GM23248 (cell line): ENCODE measurements around the gene CDH8. TPM values are rescaled to one million over a fixed set of nuclear protein-coding genes. Genes with fewer than 3 reads are reported as not detected.

ENCODE experiments used
- DNase-seq: peaks from one replicate; pipeline ENCODE4 v3.0.0-alpha.2; 2015
- H2AFZ ChIP-seq: fragments of 200-600 bp; sonication (generic); 2 replicates; pipeline ENCODE4 v1.6.1; 2016; ENCODE audit warnings: antibody characterized with exemption
- H3F3A ChIP-seq: fragments of 200-600 bp; sonication (generic); 2 replicates; pipeline ENCODE4 v1.6.1; 2016; ENCODE audit warnings: mild to moderate bottlenecking, antibody characterized with exemption, mixed run types; ENCODE audit not compliant: insufficient read depth
- H3K27ac ChIP-seq: fragments of 200-600 bp; sonication (generic); 2 replicates; pipeline ENCODE4 v1.5.1; 2016; ENCODE audit warnings: mild to moderate bottlenecking
- H3K27me3 ChIP-seq: fragments of 200-600 bp; sonication (generic); replicated peaks from 2 replicates; pipeline ENCODE4 v1.6.1; 2016; ENCODE audit warnings: mild to moderate bottlenecking; ENCODE audit not compliant: insufficient read depth
- H3K36me3 ChIP-seq: fragments of 200-600 bp; sonication (generic); 2 replicates; pipeline ENCODE4 v1.6.1; 2016; ENCODE audit warnings: low read depth, mild to moderate bottlenecking
- H3K4me1 ChIP-seq: fragments of 200-600 bp; sonication (generic); 2 replicates; pipeline ENCODE4 v1.6.1; 2016; ENCODE audit warnings: mild to moderate bottlenecking; ENCODE audit not compliant: insufficient read depth
- H3K4me2 ChIP-seq: fragments of 200-600 bp; sonication (generic); one replicate; pipeline ENCODE4 v1.6.1; 2016; ENCODE audit warnings: mild to moderate bottlenecking; ENCODE audit not compliant: unreplicated experiment
- H3K4me3 ChIP-seq: fragments of 200-600 bp; sonication (generic); 2 replicates; pipeline ENCODE4 v1.5.1; 2016; ENCODE audit warnings: mild to moderate bottlenecking
- H3K79me2 ChIP-seq: fragments of 200-600 bp; sonication (generic); 2 replicates; pipeline ENCODE4 v1.6.1; 2016; ENCODE audit warnings: mild to moderate bottlenecking; ENCODE audit not compliant: insufficient read depth
- H3K9ac ChIP-seq: fragments of 200-600 bp; sonication (generic); 2 replicates; pipeline ENCODE4 v1.6.1; 2016; ENCODE audit warnings: mild to moderate bottlenecking
- H3K9me2 ChIP-seq: fragments of 200-600 bp; sonication (generic); 2 replicates; pipeline ENCODE4 v1.6.1; 2016; ENCODE audit warnings: mixed run types, mild to moderate bottlenecking, moderate library complexity; ENCODE audit not compliant: insufficient read depth
- H3K9me3 ChIP-seq: fragments of 200-600 bp; sonication (generic); one replicate; pipeline ENCODE4 v1.6.1; 2017; ENCODE audit warnings: low read depth
- H4K20me1 ChIP-seq: fragments of 200-600 bp; sonication (generic); 2 replicates; pipeline ENCODE4 v1.6.0; 2016; ENCODE audit not compliant: insufficient read depth
- EZH2 ChIP-seq: fragments of 200-600 bp; sonication (generic); IDR thresholded peaks from 2 replicates; pipeline ENCODE4 v1.6.1; 2018; ENCODE audit warnings: antibody characterized with exemption, mild to moderate bottlenecking; ENCODE audit not compliant: insufficient read depth, poor library complexity, severe bottlenecking
- EZH2phosphoT487 ChIP-seq: fragments of 200-600 bp; sonication (generic); IDR thresholded peaks from 2 replicates; pipeline ENCODE4 v1.6.1; 2018; ENCODE audit warnings: antibody characterized with exemption, moderate library complexity, mild to moderate bottlenecking, low read depth; ENCODE audit not compliant: insufficient read depth
- WGBS, 2 experiments: methylation state at CpG; one replicate each; pipeline ENCODE4 v1.1.6; 2015 to 2017; ENCODE audit warnings: low lambda C conversion rate in 2 of 2, low coverage in 1 of 2; ENCODE audit errors: missing lambda C conversion rate in 2 of 2; 5-methylcytosine and 5-hydroxymethylcytosine counted together
- in situ Hi-C: fragments of 300-500 bp; cut with MboI; formaldehyde crosslinking; loops from 2 replicates; pipeline ENCODE4 v1.15.0; 2020
- polyA plus RNA-seq: library from polyadenylated mRNA; unstranded; fragments of >200 nt; fragmentation: Nextera tagmentation; extraction: Ambion mirVana; gene quantifications from 2 replicates; pipeline ENCODE4 v1.2.1, GENCODE V29; 2016
- total RNA-seq: library from RNA; depleted of rRNA; stranded (reverse); fragments of >200 nt; shearing (Covaris generic); gene quantifications from 2 replicates; pipeline ENCODE4 v1.2.3, GENCODE V29; 2014

CDH8 gene
- total and polyA plus RNA-seq, 2 experiments from 2014 or later, result not detected

DNA sequence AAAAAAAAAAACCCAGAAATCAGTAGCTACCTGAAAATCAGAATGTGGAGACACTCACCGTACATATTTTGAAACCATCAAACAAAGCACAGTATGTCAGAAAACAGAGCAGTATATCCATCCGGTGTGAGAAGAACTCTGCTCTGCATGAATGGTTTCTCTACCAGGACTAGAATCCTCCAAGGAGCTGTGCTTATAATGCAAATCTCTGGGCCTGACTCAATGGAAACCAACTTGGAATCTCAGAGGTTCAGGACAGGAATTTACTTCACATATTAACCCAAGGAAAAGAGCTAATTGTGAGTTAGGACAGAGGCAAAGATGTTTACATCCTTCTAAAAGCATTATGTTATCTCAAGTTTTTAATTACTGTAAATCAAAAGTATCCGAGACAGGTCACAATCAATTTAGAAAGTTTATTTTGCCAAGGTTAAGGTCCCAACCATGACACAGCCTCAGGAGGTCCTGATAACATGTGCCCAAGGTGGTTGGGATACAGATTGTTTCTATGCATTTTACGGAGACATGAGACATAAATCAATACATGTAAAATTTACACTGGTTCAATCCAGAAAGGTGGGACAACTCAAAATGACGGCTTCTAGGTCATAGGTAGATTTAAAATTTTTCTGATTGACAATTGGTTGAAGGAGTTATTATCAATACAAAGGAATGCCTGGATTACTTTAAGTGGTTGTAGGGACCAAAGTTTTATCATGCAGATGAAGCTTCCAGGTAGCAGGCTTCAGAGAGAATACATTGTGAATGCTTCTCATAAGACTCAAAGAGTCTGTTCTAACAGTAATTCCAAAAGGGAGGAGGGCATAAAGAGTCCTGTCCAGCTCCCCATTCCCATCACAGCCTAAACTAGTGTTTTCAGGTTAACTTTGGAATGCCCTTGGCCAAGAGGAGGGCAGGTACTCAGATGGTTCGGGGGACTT, 164.1 kb downstream of the CDH8 start:
- Histone ChIP-seq H3K36me3 (no peaks in the 10 kb centered on the region), H4K20me1 (no peaks in the 10 kb centered on the region), H3K9me3 (no peaks in the 10 kb centered on the region), H3K27me3 (no peaks in the 10 kb centered on the region), H2AFZ (no peak overlapping the region), H3K79me2 (no peaks in the 10 kb centered on the region), H3K4me2 (no peak overlapping the region), H3K4me1 (no peaks in the 10 kb centered on the region), H3F3A (no peaks in the 10 kb centered on the region), H3K9ac (no peak overlapping the region), H3K4me3 (no peak overlapping the region), H3K9me2 (no peaks in the 10 kb centered on the region), H3K27ac (no peak overlapping the region)
- in situ Hi-C loops, result no loop called here
- 44 to 60% methylated on average over 6 of the region's 6 CpGs for WGBS, 2 experiments
- DNase-seq, result no peak
- TF ChIP-seq EZH2phosphoT487 (no peak), EZH2 (no peak)

DNA sequence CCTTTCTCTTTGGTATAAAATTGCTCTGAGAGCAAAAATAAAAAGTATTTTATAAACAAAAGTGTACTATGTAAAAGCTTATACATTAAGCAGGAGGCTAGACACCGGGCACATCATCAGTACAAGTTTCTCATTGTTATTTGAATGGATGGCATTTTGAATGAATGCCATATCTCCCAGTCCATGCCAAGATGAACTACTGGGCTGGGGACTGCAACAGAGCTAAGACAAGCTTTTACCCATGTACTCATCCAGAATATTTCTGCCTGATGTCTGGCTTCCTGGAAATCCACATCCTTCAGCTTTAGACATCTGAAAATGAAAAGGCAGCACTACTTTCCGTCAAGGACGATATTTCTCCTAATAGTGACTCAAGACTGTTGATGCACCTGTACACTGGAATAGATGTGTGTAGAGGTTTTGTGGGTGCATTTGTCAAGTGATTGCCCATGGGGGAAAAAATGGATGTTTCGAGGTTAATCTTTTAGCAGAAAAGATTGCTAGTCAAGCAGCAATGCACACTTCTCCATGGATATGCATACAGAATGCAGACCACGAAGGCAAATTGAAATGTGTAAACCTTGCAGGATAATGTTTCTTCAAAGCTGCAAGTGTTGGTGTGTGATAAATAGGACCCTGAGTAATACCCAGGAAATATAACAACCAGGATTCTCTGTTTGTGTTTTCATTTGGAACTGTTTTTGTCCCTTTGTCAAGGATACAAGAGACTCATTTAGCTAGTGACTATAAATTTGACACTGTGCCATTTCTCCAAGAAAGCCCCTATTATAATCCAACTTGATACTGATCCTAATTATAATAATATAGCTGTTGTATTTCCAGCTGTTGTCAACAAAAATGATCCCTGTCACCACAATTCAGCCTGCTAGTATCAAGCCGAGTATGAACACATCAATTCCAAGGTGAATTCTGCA, 173.8 kb downstream of the CDH8 start:
- DNase-seq, result no peak
- Histone ChIP-seq H4K20me1 (no peaks in the 10 kb centered on the region; the same call in 1 of the 2 replicates), H3K9me3 (no peaks in the 10 kb centered on the region), H3K4me1 (no peaks in the 10 kb centered on the region), H3K4me2 (no peak overlapping the region), H3F3A (no peaks in the 10 kb centered on the region), H2AFZ (no peak overlapping the region), H3K9ac (no peak overlapping the region), H3K4me3 (no peak overlapping the region), H3K79me2 (no peaks in the 10 kb centered on the region), H3K27me3 (no peaks in the 10 kb centered on the region), H3K9me2 (no peaks in the 10 kb centered on the region), H3K36me3 (no peaks in the 10 kb centered on the region), H3K27ac (no peak overlapping the region)
- TF ChIP-seq EZH2phosphoT487 (no peak), EZH2 (no peak)
- 26 to 32% methylated on average over 6 of the region's 6 CpGs for WGBS, 2 experiments
- in situ Hi-C loops, result no loop called here

DNA sequence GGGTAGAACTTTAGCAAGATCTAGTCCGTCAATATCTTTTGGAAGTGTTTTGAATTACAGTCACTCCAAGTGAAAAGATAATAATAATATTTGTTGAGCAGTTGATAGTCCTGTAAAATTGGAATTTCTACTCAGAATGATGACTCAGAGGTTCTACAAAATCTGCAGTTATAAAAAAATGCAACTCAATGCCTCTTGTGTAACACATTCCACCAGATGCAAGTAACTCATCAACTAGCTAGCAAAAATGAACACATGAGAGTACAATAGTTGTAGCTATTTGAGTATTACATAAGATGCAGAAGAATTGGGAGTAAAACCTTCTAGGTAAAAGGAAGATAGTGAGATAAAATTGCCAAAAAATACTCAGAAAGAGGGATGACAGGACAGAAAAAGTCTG, 177.2 kb downstream of the CDH8 start:
- no peak overlapping the region for H3K27ac ChIP-seq
- WGBS, 2 experiments, result 74 to 76% methylated on average over 1 of the region's 1 CpG
- no peaks in the 10 kb centered on the region for H3K9me2 ChIP-seq
- H2AFZ ChIP-seq, result no peak overlapping the region
- no peaks in the 10 kb centered on the region; the same call in 1 of the 2 replicates for H4K20me1 ChIP-seq
- no peaks in the 10 kb centered on the region for H3K4me1 ChIP-seq
- no peaks in the 10 kb centered on the region for H3K9me3 ChIP-seq
- TF ChIP-seq EZH2 (no peak), EZH2phosphoT487 (no peak)
- no peak overlapping the region for H3K4me3 ChIP-seq
- in situ Hi-C loops, result no loop called here
- H3K4me2 ChIP-seq, result no peak overlapping the region
- no peaks in the 10 kb centered on the region; the same call in 1 of the 2 replicates for H3K36me3 ChIP-seq
- H3K79me2 ChIP-seq, result no peaks in the 10 kb centered on the region
- DNase-seq, result peak; percentile 39
- H3K27me3 ChIP-seq, result no peaks in the 10 kb centered on the region
- no peak overlapping the region for H3K9ac ChIP-seq
- H3F3A ChIP-seq, result no peaks in the 10 kb centered on the region

DNA sequence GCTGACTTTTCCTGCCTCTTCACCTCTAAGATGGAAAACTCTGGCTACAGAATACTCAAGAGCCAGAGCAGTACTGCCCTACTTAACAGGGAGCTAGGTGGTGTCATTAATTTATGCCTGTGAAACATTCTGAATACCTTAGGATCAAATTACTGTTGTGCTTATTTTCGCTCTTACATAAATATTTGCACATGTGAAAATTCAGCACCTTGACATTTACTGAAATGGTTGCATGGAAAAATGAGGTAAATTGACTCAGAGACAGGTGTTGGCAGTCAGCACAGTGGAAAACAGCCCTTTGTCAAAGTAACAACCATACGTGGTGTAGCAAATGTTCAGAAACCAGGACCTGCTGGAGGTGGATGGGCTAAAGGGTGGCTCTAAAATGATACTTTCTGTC, 193.6 kb downstream of the CDH8 start:
- no peak overlapping the region for H3K27ac ChIP-seq
- H3K4me2 ChIP-seq, result no peak overlapping the region
- no peak overlapping the region for H2AFZ ChIP-seq
- in situ Hi-C loops, result no loop called here
- H3K27me3 ChIP-seq, result no peaks in the 10 kb centered on the region
- H3K9me2 ChIP-seq, result no peaks in the 10 kb centered on the region
- no peak for TF ChIP-seq EZH2phosphoT487
- TF ChIP-seq EZH2, result no peak
- no peak overlapping the region for H3K4me3 ChIP-seq
- H3K36me3 ChIP-seq, result no peaks in the 10 kb centered on the region
- H3K9me3 ChIP-seq, result peaks cover 4% of the 10 kb centered on the region
- no peaks in the 10 kb centered on the region for H3K4me1 ChIP-seq
- no peaks in the 10 kb centered on the region for H3F3A ChIP-seq
- no peaks in the 10 kb centered on the region for H4K20me1 ChIP-seq
- H3K9ac ChIP-seq, result no peak overlapping the region
- WGBS, 2 experiments, result 44 to 49% methylated on average over 2 of the region's 2 CpGs
- no peak for DNase-seq
- H3K79me2 ChIP-seq, result no peaks in the 10 kb centered on the region
